ENCODE results near the gene CENPV.

The CENPV gene

DNA sequence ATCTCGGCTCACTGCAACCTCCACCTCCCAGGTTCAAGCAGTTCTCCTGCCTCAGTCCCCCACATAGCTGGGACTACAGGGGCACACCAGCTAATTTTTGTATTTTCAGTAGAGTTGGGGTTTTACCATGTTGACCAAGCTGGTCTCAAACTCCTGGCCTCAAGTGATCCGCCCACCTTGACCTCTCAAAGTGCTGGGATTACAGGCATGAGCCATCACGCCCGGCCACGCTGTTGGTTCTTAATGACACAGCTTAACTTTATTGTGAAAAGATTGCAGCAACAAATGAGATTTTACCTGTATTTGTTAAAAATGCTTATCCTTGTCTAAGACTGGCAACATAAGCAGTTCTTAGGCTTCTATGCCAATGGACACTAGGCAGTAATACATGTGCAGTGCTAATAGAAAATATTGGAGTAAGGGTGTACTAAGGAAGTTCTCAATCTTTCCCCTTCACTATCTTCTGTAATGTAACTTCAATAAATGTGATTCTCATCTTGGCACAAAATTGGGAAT, 30.6 kb upstream of the CENPV start:
- no peak for DNase-seq (ENCODE audit: low read depth)
- no peak overlapping the region for H3K4me3 ChIP-seq (replicated peaks; ENCODE audit: low read depth, low read length)
- TF ChIP-seq, protein P1, sequence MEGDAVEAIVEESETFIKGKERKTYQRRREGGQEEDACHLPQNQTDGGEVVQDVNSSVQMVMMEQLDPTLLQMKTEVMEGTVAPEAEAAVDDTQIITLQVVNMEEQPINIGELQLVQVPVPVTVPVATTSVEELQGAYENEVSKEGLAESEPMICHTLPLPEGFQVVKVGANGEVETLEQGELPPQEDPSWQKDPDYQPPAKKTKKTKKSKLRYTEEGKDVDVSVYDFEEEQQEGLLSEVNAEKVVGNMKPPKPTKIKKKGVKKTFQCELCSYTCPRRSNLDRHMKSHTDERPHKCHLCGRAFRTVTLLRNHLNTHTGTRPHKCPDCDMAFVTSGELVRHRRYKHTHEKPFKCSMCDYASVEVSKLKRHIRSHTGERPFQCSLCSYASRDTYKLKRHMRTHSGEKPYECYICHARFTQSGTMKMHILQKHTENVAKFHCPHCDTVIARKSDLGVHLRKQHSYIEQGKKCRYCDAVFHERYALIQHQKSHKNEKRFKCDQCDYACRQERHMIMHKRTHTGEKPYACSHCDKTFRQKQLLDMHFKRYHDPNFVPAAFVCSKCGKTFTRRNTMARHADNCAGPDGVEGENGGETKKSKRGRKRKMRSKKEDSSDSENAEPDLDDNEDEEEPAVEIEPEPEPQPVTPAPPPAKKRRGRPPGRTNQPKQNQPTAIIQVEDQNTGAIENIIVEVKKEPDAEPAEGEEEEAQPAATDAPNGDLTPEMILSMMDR (IDR thresholded peaks at IDR 0.05; ENCODE audit: low read length, missing control alignments) = no peak

DNA sequence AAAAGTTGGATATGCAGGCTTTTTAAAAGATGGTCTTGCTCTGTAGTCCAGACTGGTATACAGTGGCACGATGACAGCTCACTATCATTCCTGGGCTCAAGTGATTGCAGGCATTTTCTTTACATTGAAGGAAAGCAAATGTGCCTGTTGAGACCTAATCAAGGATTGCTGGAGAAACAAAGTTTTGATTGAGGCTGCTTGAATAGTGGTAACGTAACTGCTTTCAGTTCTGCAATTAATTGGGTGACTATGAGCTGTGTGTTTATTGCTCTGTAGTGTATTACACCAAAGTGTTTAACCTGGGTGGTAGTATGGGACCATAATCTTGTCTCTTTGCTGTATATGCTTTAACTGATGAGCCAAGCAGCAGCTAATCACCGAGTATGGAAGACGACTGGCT, 29.9 kb upstream of the CENPV start:
- no peak overlapping the region for H3K4me3 ChIP-seq (replicated peaks; ENCODE audit: low read depth, low read length)
- TF ChIP-seq, protein P1 (IDR thresholded peaks at IDR 0.05; ENCODE audit: low read length, missing control alignments) = no peak
- no peak for DNase-seq (ENCODE audit: low read depth)

DNA sequence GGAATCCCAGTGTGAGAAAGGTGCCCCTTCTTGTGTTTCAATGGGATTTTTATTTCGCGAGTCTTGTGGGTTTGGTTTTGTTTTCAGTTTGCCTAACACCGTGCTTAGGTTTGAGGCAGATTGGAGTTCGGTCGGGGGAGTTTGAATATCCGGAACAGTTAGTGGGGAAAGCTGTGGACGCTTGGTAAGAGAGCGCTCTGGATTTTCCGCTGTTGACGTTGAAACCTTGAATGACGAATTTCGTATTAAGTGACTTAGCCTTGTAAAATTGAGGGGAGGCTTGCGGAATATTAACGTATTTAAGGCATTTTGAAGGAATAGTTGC, 28.2 kb upstream of the CENPV start:
- peak overlapping the region; percentile 72 for H3K4me3 ChIP-seq (replicated peaks; ENCODE audit: low read depth, low read length)
- peak; percentile 46 for DNase-seq (ENCODE audit: low read depth)
- TF ChIP-seq, protein P1 (IDR thresholded peaks at IDR 0.05; ENCODE audit: low read length, missing control alignments) = no peak

DNA sequence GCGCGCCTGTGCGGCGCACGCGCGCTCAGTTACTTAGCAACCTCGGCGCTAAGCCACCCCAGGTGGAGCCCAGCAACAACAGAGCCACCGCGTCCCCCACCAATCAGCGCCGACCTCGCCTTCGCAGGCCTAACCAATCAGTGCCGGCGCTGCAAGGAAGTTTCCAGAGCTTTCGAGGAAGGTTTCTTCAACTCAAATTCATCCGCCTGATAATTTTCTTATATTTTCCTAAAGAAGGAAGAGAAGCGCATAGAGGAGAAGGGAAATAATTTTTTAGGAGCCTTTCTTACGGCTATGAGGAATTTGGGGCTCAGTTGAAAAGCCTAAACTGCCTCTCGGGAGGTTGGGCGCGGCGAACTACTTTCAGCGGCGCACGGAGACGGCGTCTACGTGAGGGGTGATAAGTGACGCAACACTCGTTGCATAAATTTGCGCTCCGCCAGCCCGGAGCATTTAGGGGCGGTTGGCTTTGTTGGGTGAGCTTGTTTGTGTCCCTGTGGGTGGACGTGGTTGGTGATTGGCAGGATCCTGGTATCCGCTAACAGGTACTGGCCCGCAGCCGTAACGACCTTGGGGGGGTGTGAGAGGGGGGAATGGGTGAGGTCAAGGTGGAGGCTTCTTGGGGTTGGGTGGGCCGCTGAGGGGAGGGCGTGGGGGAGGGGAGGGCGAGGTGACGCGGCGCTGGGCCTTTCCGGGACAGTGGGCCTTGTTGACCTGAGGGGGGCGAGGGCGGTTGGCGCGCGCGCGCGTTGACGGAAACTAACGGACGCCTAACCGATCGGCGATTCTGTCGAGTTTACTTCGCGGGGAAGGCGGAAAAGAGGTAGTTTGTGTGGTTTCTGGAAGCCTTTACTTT, 27.6 kb upstream of the CENPV start, which contains the start of gene UBB:
TSS of gene UBB (plus strand) at position 452 of the 856 bp plus-strand sequence. CDS start 817 bp downstream, outside the sequence.
- TF ChIP-seq, protein P1 (IDR thresholded peaks at IDR 0.05; ENCODE audit: low read length, missing control alignments) = no peak
- DNase-seq (ENCODE audit: low read depth) = peak; percentile 99
- peak within 1 kb of the TSS; percentile 72 for H3K4me3 ChIP-seq (replicated peaks; ENCODE audit: low read depth, low read length)

DNA sequence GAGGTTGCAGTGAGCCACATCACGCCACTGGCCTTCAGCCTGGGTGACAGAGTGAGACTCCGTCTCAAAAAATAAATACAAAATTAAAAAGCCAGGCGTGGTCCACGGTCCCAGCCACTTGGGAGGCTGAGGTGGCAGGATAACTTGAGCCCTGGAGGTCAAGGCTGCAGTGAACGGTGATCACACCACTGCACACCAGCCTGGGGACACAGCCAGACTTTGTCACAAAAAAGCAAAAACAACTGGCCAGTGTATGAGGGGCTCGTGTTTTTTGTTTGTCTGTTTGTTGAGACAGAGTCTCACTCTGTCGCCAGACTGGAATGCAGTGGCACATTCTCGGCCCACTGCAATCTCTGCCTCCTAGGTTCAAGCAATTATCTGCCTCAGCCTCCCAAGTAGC, 26.4 kb upstream of the CENPV start:
- TF ChIP-seq, protein P1 (IDR thresholded peaks at IDR 0.05; ENCODE audit: low read length, missing control alignments) = no peak
- H3K4me3 ChIP-seq (replicated peaks; ENCODE audit: low read depth, low read length) = no peak overlapping the region
- no peak for DNase-seq (ENCODE audit: low read depth)

DNA sequence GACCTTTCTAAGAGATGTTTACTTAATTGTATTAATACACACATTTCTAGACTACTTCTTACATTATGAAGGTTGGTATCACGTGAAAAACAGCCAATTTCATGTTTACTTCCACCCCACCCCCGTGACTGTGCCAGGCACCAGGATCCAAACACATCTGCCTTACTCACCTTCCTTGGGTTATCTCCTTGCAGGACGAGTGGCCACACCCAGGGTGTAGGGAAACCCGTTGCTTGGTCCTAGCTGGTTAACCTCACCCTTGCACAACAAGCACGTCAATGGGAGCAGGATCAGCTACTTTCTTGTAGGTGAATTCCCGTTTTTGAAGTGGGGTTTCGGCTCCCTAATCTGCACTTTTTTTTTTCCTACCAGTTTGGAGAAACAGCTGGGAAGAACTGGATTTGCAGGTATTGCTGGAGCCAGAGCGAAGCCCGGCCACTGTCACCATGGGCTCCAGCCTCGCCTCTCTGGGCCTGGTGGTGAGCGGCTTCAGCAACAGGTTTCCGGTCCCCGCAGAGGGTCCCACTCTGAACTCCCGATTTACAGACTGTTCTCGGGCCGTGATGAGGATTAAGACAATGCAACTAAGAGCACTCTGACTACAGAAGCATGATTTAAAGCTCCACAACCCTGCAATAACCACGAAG, 25.5 kb upstream of the CENPV start:
- TF ChIP-seq, protein P1 (IDR thresholded peaks at IDR 0.05; ENCODE audit: low read length, missing control alignments) = no peak
- H3K4me3 ChIP-seq (replicated peaks; ENCODE audit: low read depth, low read length) = no peak overlapping the region

More for the DNA sequence above, 25.5 kb upstream of the CENPV start:
- no peak for DNase-seq (ENCODE audit: low read depth)

Measured in fibroblast of pulmonary artery (primary cell).